Adrenal gland (tissue), 12 donors: ENCODE data around the gene PTPRJ. TPM values are rescaled to one million over a fixed set of nuclear protein-coding genes. Genes with fewer than 3 reads are reported as not detected.

Source experiments
- DNase-seq, 7 donors: peaks; one replicate each; pipeline ENCODE4 v3.0.0-alpha.2; 2019 to 2020
- H3K27ac ChIP-seq, 5 donors: fragments of 200-600 bp; sonication (generic) in 4 of 5; 1 replicate in 3 of 5; 2 replicates in 2 of 5; pipeline versions ENCODE4 v1.5.1 to v1.8.0; 2016 to 2020; ENCODE audit warnings: mild to moderate bottlenecking in 1 of 5
- H3K27me3 ChIP-seq: fragments of 200-600 bp; 2 replicates; pipeline ENCODE4 v1.8.0; 2021
- H3K36me3 ChIP-seq, 2 donors: fragments of 200-600 bp; replicated peaks in 1 of 2; 1 replicate in 1 of 2; 2 replicates in 1 of 2; pipeline versions ENCODE4 v1.5.1 to v1.8.0; 2018 to 2022
- H3K4me1 ChIP-seq, 2 donors: fragments of 200-600 bp; replicated peaks in 1 of 2; 1 replicate in 1 of 2; 2 replicates in 1 of 2; pipeline versions ENCODE4 v1.5.1 to v1.8.0; 2018 to 2021
- H3K4me3 ChIP-seq, 4 donors: fragments of 200-600 bp; sonication (generic) in 3 of 4; one replicate each; pipeline ENCODE4 v1.5.1; 2016 to 2018
- H3K9me3 ChIP-seq, 3 donors: fragments of 200-600 bp; sonication (generic) in 1 of 3; replicated peaks in 1 of 3; 1 replicate in 2 of 3; 2 replicates in 1 of 3; pipeline versions ENCODE4 v1.5.1 to v1.8.0; 2016 to 2021
- POLR2A ChIP-seq, 2 donors: fragments of 450-650 bp; IDR thresholded peaks; one replicate each; pipeline ENCODE4 v1.6.1; 2017; ENCODE audit warnings: antibody characterized with exemption in 2 of 2, mild to moderate bottlenecking in 2 of 2, moderate library complexity in 1 of 2
- WGBS, 4 donors: extraction: QIAGEN DNeasy Blood & Tissue Kit in 2 of 4; methylation state at CpG; one replicate each; pipeline versions ENCODE4 v1.1.5 to v1.1.7; 2013 to 2017; 5-methylcytosine and 5-hydroxymethylcytosine counted together
- intact Hi-C, 2 donors: fragments of 100-400 bp; cut with DNase I; formaldehyde crosslinking; loops; one replicate each; pipeline versions ENCODE4 v1.14.1 to v1.15.0; 2022 to 2023
- polyA plus RNA-seq, 3 donors: library from polyadenylated mRNA; stranded (reverse); fragments of 200-250 nt in 2 of 3; fragments of 350-450 nt in 1 of 3; fragmentation: Illumina TruSeq in 1 of 3; extraction: RNeasy Lipid Tissue Mini Kit (QIAGEN cat#74804) in 1 of 3; gene quantifications; one replicate each; pipeline ENCODE4 v1.2.3, GENCODE V29; 2013 to 2014
- total RNA-seq, 9 donors: library from RNA; depleted of rRNA in 4 of 9; stranded (reverse); fragments of >200 nt in 4 of 9; fragments of 120-200 nt in 1 of 9; fragmentation: NEBNext Ultra II Directional in 1 of 9; extraction: Animal tissue kit (Norgen Biotek cat#: 25700) in 1 of 9; gene quantifications; one replicate each; pipeline versions ENCODE4 v1.1.0 to v1.2.4, GENCODE V29; 2013 to 2023
- TF ChIP-seq, protein P1 (sequence below), 6 experiments: fragments of 450-650 bp in 4 of 6; fragments of 200-600 bp in 2 of 6; sonication (generic) in 1 of 6; IDR thresholded peaks; 1 replicate in 5 of 6; 2 replicates in 1 of 6; pipeline versions ENCODE4 v1.5.1 to v1.8.0; 2016 to 2021; ENCODE audit warnings: antibody characterized with exemption in 6 of 6, mild to moderate bottlenecking in 2 of 6, moderate library complexity in 1 of 6
- donor health status: healthy with polysubstance abuse.
- donor health status: Bipolar disorder and iron deficiency.
- donor health status: DM: yes; HTN: yes; CAD: no.
- donor health status: DM: no; HTN: no; CAD: no.
- donor health status: DM: no; HTN: no; CAD: no.
- donor health status: DM: yes; HTN: yes; CAD: no.

The PTPRJ gene
- total and polyA plus RNA-seq, 12 donors: 1.4 to 16.9 (median 10.2) TPM

DNA sequence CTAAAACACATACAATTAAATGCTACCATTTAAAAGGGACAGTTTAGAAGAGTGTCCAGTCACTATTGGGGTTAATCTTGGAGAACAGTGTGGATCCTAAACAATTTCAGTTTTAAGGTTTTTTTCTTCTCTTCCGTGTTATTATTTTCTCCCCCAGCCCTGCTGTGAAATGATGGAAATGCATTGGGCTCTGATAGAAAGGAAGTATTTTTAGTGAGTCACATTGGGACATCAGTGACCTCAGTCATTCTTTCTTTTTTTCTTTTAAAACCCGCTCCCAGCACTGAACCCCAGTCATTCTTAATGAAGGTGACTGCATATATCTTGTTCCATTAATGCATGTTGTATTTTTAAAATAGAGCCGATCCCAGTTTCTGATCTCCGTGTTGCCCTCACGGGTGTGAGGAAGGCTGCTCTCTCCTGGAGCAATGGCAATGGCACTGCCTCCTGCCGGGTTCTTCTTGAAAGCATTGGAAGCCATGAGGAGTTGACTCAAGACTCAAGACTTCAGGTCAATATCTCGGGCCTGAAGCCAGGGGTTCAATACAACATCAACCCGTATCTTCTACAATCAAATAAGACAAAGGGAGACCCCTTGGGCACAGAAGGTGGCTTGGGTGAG, 143.0 kb downstream of the PTPRJ start:
- TF ChIP-seq, protein P1, sequence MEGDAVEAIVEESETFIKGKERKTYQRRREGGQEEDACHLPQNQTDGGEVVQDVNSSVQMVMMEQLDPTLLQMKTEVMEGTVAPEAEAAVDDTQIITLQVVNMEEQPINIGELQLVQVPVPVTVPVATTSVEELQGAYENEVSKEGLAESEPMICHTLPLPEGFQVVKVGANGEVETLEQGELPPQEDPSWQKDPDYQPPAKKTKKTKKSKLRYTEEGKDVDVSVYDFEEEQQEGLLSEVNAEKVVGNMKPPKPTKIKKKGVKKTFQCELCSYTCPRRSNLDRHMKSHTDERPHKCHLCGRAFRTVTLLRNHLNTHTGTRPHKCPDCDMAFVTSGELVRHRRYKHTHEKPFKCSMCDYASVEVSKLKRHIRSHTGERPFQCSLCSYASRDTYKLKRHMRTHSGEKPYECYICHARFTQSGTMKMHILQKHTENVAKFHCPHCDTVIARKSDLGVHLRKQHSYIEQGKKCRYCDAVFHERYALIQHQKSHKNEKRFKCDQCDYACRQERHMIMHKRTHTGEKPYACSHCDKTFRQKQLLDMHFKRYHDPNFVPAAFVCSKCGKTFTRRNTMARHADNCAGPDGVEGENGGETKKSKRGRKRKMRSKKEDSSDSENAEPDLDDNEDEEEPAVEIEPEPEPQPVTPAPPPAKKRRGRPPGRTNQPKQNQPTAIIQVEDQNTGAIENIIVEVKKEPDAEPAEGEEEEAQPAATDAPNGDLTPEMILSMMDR (IDR thresholded peaks at IDR 0.05): no peak
- no peak for TF ChIP-seq POLR2A (IDR thresholded peaks at IDR 0.05)
- H3K36me3 ChIP-seq: peaks cover 0 to 8% of the 10 kb centered on the region in 2 donors
- H3K4me3 ChIP-seq: no peak overlapping the region
- 86 to 94% (median 92%) methylated on average over 8 of the region's 8 CpGs for WGBS, 4 donors
- H3K9me3 ChIP-seq: no peaks in the 10 kb centered on the region
- intact Hi-C loops: no loop called here
- no peaks in the 10 kb centered on the region for H3K27me3 ChIP-seq
- no peak overlapping the region for H3K27ac ChIP-seq
- H3K4me1 ChIP-seq: no peaks in the 10 kb centered on the region
- DNase-seq: no peak

DNA sequence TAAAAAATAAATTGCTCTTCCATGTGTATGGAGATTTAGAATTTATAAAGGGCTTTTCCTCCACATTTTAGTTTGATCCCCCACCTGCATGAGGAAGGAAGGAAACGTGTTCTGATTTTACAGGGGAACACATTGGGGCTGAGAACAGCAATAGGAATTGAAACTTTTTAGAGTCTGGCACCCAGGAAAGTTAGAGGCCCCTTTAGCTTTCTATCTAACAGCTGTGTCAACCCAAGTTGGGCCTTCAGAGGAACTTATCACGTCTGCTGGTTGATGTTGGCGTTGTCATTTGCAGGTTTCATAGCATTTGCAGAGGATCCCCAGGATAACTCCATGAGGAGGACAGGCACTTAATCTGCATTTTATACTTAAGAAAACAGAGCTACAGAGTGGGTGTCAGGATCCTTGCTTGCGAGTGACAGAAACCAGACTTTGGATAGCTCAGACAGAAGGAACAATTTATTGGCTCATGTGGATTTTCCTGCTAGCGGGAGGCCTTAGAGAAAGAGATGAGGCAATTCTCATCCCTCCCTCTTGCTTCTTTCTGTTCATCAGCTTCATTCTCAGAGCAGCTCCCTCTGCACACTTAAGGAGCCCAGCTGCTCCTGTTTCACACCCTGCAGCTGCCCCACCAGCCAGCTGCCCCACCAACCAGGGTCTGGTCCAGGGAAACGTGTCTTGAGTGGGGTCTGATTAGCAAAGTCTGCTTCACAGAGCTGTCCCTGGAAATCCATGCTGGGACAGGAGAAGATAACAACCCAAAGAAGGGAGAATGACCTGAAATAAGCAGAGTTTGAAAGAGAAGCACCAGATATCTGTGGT, 143.8 kb downstream of the PTPRJ start:
- intact Hi-C loops: no loop called here
- WGBS, 4 donors: 66 to 80% (median 77%) methylated on average over 6 of the region's 6 CpGs
- no peak for DNase-seq
- Histone ChIP-seq H3K27ac (no peak overlapping the region), H3K36me3 (peaks cover 0 to 8% of the 10 kb centered on the region in 2 donors), H3K9me3 (no peaks in the 10 kb centered on the region), H3K27me3 (no peaks in the 10 kb centered on the region), H3K4me3 (no peak overlapping the region), H3K4me1 (no peaks in the 10 kb centered on the region)
- TF ChIP-seq, protein P1 (IDR thresholded peaks at IDR 0.05): no peak
- no peak for TF ChIP-seq POLR2A (IDR thresholded peaks at IDR 0.05)

DNA sequence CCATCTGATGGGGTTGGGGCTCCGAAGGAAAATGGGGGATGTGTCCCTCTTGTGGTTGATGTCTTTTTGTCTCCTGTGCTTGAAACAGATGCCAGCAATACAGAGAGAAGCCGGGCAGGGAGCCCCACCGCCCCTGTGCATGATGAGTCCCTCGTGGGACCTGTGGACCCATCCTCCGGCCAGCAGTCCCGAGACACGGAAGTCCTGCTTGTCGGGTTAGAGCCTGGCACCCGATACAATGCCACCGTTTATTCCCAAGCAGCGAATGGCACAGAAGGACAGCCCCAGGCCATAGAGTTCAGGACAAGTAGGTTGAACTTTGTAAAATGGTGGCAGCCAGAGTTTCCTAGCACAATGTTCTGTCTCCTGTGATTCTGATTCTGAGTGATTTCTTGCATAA, 144.5 kb downstream of the PTPRJ start:
- no peak overlapping the region for H3K4me3 ChIP-seq
- peaks cover 0 to 8% of the 10 kb centered on the region in 2 donors for H3K36me3 ChIP-seq
- no peaks in the 10 kb centered on the region for H3K27me3 ChIP-seq
- H3K27ac ChIP-seq: no peak overlapping the region
- TF ChIP-seq, protein P1 (IDR thresholded peaks at IDR 0.05): no peak
- no peak for TF ChIP-seq POLR2A (IDR thresholded peaks at IDR 0.05)
- WGBS, 4 donors: 82 to 92% (median 89%) methylated on average over 5 to 11 of the region's 11 CpGs
- no peaks in the 10 kb centered on the region for H3K9me3 ChIP-seq
- intact Hi-C loops: no loop called here
- H3K4me1 ChIP-seq: no peaks in the 10 kb centered on the region
- DNase-seq: no peak

DNA sequence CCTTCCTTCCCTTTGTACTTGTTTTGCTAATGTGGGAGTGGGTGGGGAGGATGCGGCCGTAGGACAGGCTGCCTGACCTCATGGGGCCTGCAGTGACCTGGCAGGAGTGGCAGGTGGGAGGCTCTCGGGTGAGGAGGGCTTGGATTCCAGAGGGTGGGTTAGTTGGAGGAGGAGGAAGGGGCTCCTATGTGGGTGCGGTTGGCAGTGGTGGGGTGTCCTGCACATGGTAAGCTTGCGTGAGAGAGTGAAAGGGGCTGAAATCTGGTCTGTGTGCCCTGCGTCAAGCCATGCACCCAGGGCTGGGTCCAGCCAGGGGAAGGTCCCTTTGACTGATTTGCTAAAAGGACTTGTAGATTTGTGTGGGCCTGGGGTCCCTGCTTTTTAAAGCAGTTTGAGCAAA, 145.5 kb downstream of the PTPRJ start:
- no peak overlapping the region for H3K27ac ChIP-seq
- peaks cover 0 to 8% of the 10 kb centered on the region in 2 donors for H3K36me3 ChIP-seq
- WGBS, 4 donors: 89 to 97% (median 96%) methylated on average over 6 of the region's 6 CpGs
- no peaks in the 10 kb centered on the region for H3K4me1 ChIP-seq
- H3K9me3 ChIP-seq: no peaks in the 10 kb centered on the region
- no peak for DNase-seq
- intact Hi-C loops: no loop called here
- no peak for TF ChIP-seq POLR2A (IDR thresholded peaks at IDR 0.05)
- TF ChIP-seq, protein P1 (IDR thresholded peaks at IDR 0.05): no peak
- H3K27me3 ChIP-seq: no peaks in the 10 kb centered on the region
- no peak overlapping the region for H3K4me3 ChIP-seq
